ENCODE data around the gene MLLT6. TPM values are rescaled to one million over a fixed set of nuclear protein-coding genes. Genes with fewer than 3 reads are reported as not detected.

The MLLT6 gene
- total and polyA plus RNA-seq, 2 of the 13 experiments (the other 11 are each of a cell fraction or from before 2014, with no cell fraction given) = 50.7 to 69.5 TPM

DNA sequence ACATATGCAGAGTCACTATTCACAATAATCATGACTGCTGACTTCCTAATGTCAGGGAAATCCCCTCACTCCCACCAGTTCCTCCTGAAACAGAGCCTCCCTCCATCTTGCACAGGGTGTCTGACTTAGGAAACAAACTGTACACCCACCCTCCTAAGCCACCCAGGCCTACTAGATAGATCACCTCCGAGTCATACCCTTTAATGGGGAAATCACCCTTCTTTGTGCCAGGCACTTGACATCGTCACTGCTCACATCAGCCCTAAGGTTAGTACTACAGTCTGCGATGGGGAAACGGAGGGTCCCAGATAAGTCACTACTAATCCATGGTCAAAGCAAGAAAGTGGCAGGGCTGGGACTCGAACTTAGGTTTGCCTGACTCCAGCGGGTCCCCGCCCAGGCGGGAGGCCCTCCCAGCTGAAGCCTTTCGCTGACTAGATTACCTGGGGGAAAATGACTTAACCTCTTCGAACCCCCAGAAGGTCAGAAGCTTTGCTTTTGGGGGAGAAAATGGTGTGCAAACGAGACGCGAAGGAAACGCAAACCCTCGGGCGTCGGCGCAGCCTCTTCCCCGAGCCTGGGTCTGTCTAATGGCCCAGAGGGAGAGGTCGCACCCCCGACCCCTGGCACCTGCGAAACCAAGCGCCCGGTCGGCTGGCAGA lies 3.4 kb upstream of the MLLT6 start (continued):
- 0 out of 2 replicates have a peak, but pooled peaks have one; percentile 16 for TF ChIP-seq ZBTB42 (CRISPR knock-in tag; IDR thresholded peaks at IDR 0.05)
- no peak for TF ChIP-seq MEIS2 (CRISPR knock-in tag; IDR thresholded peaks at IDR 0.05)
- TF ChIP-seq ARHGAP35 (CRISPR knock-in tag; IDR thresholded peaks at IDR 0.05; ENCODE audit: borderline replicate concordance) = no peak; the same call in 1 of the 2 replicates
- TF ChIP-seq JUN (CRISPR knock-in tag; IDR thresholded peaks at IDR 0.05) = no peak

DNA sequence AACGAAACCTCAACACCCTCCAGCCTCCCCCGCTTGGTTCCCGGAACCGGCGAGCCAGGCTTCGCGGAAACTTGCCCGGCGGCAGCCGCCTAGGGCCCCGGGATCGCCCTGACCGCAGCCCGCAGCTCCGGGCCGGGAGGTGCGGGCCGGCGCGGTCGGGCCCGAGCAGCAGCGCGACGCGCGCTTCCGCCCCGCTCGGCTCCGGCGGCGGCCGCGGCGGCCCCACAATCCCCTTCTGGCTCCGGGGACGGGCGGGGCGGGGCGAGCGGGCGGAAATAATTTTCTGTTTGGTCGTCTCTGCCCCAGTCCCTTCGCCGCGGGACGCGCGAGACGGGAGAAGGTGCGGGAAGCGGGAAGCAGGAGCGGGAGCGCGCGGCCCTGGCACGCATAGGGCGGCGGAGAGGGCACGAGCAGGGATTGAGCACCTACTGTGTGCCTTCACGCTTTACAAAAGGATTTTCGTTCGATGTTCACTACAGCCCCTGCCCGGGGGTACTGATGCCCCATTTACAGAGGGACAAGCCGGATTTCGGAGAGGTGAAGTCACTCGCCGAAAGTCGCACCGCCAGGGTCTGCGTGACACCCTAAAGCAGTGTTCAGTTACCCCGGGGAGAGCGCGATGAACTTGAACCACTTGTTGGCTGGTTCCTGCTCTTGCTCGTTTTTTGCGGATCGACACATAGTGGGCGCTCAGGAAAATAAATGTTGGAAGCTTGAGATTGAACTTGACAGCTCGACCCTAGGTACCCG lies 2.7 kb upstream of the MLLT6 start:
- H3K4me1 ChIP-seq (ENCODE audit: insufficient read depth, low read length) = peaks cover 67% of the 10 kb centered on the region
- intact Hi-C loops (cut with micrococcal nuclease; ENCODE audit: unreplicated experiment) = no loop called here
- TF ChIP-seq, protein P1, sequence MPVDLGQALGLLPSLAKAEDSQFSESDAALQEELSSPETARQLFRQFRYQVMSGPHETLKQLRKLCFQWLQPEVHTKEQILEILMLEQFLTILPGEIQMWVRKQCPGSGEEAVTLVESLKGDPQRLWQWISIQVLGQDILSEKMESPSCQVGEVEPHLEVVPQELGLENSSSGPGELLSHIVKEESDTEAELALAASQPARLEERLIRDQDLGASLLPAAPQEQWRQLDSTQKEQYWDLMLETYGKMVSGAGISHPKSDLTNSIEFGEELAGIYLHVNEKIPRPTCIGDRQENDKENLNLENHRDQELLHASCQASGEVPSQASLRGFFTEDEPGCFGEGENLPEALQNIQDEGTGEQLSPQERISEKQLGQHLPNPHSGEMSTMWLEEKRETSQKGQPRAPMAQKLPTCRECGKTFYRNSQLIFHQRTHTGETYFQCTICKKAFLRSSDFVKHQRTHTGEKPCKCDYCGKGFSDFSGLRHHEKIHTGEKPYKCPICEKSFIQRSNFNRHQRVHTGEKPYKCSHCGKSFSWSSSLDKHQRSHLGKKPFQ (CRISPR knock-in tag; IDR thresholded peaks at IDR 0.05; ENCODE audit: insufficient replicate concordance) = no peak
- no peak for TF ChIP-seq ZNF7 (CRISPR knock-in tag; IDR thresholded peaks at IDR 0.05)
- peak; percentile 79 for TF ChIP-seq MXD4 (CRISPR knock-in tag; IDR thresholded peaks at IDR 0.05)
- TF ChIP-seq, protein P2, sequence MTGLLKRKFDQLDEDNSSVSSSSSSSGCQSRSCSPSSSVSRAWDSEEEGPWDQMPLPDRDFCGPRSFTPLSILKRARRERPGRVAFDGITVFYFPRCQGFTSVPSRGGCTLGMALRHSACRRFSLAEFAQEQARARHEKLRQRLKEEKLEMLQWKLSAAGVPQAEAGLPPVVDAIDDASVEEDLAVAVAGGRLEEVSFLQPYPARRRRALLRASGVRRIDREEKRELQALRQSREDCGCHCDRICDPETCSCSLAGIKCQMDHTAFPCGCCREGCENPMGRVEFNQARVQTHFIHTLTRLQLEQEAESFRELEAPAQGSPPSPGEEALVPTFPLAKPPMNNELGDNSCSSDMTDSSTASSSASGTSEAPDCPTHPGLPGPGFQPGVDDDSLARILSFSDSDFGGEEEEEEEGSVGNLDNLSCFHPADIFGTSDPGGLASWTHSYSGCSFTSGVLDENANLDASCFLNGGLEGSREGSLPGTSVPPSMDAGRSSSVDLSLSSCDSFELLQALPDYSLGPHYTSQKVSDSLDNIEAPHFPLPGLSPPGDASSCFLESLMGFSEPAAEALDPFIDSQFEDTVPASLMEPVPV (CRISPR knock-in tag; IDR thresholded peaks at IDR 0.05) = peak; percentile 24; the same call in 1 of the 2 replicates
- no peak for TF ChIP-seq NR3C1 (CRISPR knock-in tag; IDR thresholded peaks at IDR 0.05)
- TF ChIP-seq, protein P3, sequence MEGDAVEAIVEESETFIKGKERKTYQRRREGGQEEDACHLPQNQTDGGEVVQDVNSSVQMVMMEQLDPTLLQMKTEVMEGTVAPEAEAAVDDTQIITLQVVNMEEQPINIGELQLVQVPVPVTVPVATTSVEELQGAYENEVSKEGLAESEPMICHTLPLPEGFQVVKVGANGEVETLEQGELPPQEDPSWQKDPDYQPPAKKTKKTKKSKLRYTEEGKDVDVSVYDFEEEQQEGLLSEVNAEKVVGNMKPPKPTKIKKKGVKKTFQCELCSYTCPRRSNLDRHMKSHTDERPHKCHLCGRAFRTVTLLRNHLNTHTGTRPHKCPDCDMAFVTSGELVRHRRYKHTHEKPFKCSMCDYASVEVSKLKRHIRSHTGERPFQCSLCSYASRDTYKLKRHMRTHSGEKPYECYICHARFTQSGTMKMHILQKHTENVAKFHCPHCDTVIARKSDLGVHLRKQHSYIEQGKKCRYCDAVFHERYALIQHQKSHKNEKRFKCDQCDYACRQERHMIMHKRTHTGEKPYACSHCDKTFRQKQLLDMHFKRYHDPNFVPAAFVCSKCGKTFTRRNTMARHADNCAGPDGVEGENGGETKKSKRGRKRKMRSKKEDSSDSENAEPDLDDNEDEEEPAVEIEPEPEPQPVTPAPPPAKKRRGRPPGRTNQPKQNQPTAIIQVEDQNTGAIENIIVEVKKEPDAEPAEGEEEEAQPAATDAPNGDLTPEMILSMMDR (CRISPR knock-in tag; IDR thresholded peaks at IDR 0.05) = 0 out of 2 replicates have a peak, but pooled peaks have one; percentile 2
- TF ChIP-seq, protein P4, sequence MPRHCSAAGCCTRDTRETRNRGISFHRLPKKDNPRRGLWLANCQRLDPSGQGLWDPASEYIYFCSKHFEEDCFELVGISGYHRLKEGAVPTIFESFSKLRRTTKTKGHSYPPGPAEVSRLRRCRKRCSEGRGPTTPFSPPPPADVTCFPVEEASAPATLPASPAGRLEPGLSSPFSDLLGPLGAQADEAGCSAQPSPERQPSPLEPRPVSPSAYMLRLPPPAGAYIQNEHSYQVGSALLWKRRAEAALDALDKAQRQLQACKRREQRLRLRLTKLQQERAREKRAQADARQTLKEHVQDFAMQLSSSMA (CRISPR knock-in tag; IDR thresholded peaks at IDR 0.05) = 0 out of 2 replicates have a peak, but pooled peaks have one; percentile 26
- TF ChIP-seq, protein P5, sequence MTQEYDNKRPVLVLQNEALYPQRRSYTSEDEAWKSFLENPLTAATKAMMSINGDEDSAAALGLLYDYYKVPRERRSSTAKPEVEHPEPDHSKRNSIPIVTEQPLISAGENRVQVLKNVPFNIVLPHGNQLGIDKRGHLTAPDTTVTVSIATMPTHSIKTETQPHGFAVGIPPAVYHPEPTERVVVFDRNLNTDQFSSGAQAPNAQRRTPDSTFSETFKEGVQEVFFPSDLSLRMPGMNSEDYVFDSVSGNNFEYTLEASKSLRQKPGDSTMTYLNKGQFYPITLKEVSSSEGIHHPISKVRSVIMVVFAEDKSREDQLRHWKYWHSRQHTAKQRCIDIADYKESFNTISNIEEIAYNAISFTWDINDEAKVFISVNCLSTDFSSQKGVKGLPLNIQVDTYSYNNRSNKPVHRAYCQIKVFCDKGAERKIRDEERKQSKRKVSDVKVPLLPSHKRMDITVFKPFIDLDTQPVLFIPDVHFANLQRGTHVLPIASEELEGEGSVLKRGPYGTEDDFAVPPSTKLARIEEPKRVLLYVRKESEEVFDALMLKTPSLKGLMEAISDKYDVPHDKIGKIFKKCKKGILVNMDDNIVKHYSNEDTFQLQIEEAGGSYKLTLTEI (CRISPR knock-in tag; conservative IDR thresholded peaks at IDR 0.05) = no peak

More for the DNA sequence above, 2.7 kb upstream of the MLLT6 start:
- DNase-seq (ENCODE audit: low spot score) (peak; percentile 86), ATAC-seq (peak; percentile 47), FAIRE-seq (no peak)
- CTCF ChIA-PET (ENCODE audit: low intra/inter-chr PET ratio, low total read pairs) = no interaction called here
- H3K79me2 ChIP-seq (ENCODE audit: insufficient read depth, low read length) = peaks cover 38% of the 10 kb centered on the region
- H3K4me3 ChIP-seq (replicated peaks in 1 of 3; ENCODE audit: insufficient read depth in 1 of 3, low read depth in 2 of 3, low read length in 3 of 3) = peak overlapping the region; percentile 63 to 99 (median 71)
- H3K27ac ChIP-seq (ENCODE audit: extremely low read length, insufficient read depth, low read length) = peak overlapping the region; percentile 99
- H4K20me1 ChIP-seq (ENCODE audit: insufficient read depth, low read length) = peaks cover 11% of the 10 kb centered on the region
- BruUV-seq (replicated peaks) = TSS peak; percentile 71
- peaks cover 0 to 3% of the 10 kb centered on the region in 2 experiments; a peak in 3 of 5 replicates for H3K36me3 ChIP-seq (replicated peaks in 1 of 2; ENCODE audit: control insufficient read depth in 1 of 2, insufficient read depth in 2 of 2, low read length in 2 of 2)
- H3K27me3 ChIP-seq (ENCODE audit: control insufficient read depth in 1 of 2, insufficient read depth in 2 of 2, low read length in 2 of 2) = no peaks in the 10 kb centered on the region; a peak in 1 of 5 replicates
- no peaks in the 10 kb centered on the region for H3K9me3 ChIP-seq (ENCODE audit: low read length)
- H3K4me2 ChIP-seq (ENCODE audit: low read depth, low read length) = peak overlapping the region; percentile 99
- H2AFZ ChIP-seq (ENCODE audit: low read length) = no peak overlapping the region
- in situ Hi-C loops (cut with HindIII; ENCODE audit: extremely low pct_ligation_motif_present, low pct_unique_long_range_greater_than_20kb) = no loop called here
- peak overlapping the region; percentile 94 for H3K9ac ChIP-seq (ENCODE audit: insufficient read depth, low read depth, low read length)
- 2% methylated on average over 48 of the region's 81 CpGs for WGBS (ENCODE audit: low lambda C conversion rate)
- POLR2A ChIA-PET = interaction anchor here (0.6 to 8.9 kb wide), 20 partner anchors 9 to 451 kb away, joined by 3 to 106 read pairs (median 6); partner anchors contain the start of genes EPOP, LASP1, PSMB3 and SRCIN1

Data from HepG2 (cell line).